HS-27A (cell line): ENCODE measurements around the gene PTX4.

ENCODE experiments used
- DNase-seq: peaks from one replicate; pipeline ENCODE4 v3.0.0-alpha.2; 2012; ENCODE audit warnings: low read depth, missing footprints

Gene PTX4

GRCh38 chr16:1459967-1460366 is 28.8 kb downstream of the PTX4 start:
- no peak for DNase-seq

GRCh38 chr16:1458977-1459341 is 29.8 kb downstream of the PTX4 start:
- no peak for DNase-seq

- no peak for DNase-seq
Measured at GRCh38 chr16:1458336-1458976, 30.3 kb downstream of the PTX4 start.

GRCh38 chr16:1457489-1458245 is 31.1 kb downstream of the PTX4 start:
- no peak for DNase-seq

GRCh38 chr16:1456951-1457350 is 31.8 kb downstream of the PTX4 start:
- no peak for DNase-seq

GRCh38 chr16:1455190-1456171 is 33.3 kb downstream of the PTX4 start:
- no peak for DNase-seq

GRCh38 chr16:1454561-1454960 is 34.2 kb downstream of the PTX4 start:
- DNase-seq: no peak

- no peak for DNase-seq
Measured at GRCh38 chr16:1453316-1453715, 35.4 kb downstream of the PTX4 start.

GRCh38 chr16:1452530-1452929 is 36.2 kb downstream of the PTX4 start:
- DNase-seq: no peak

- no peak for DNase-seq
Measured at GRCh38 chr16:1451702-1452392, 36.9 kb downstream of the PTX4 start.

GRCh38 chr16:1450841-1451240 is 37.9 kb downstream of the PTX4 start:
- no peak for DNase-seq

- DNase-seq: no peak
Measured at GRCh38 chr16:1450218-1450617, 38.5 kb downstream of the PTX4 start.

GRCh38 chr16:1449201-1449788 is 39.4 kb downstream of the PTX4 start:
- no peak for DNase-seq

GRCh38 chr16:1448536-1449116 is 40.1 kb downstream of the PTX4 start:
- DNase-seq: no peak

- no peak for DNase-seq
Measured at GRCh38 chr16:1447965-1448364, 40.8 kb downstream of the PTX4 start.

GRCh38 chr16:1446296-1447080 is 42.3 kb downstream of the PTX4 start:
- no peak for DNase-seq

- DNase-seq: no peak
Measured at GRCh38 chr16:1445518-1446203, 43.1 kb downstream of the PTX4 start.

- no peak for DNase-seq
Measured at GRCh38 chr16:1444730-1445517, 43.8 kb downstream of the PTX4 start.
